ENCODE measurements around the gene TENT4A.
A peak's percentile ranks its signal among the peaks of the same experiment; 100 is the strongest.

TENT4A gene

DNA sequence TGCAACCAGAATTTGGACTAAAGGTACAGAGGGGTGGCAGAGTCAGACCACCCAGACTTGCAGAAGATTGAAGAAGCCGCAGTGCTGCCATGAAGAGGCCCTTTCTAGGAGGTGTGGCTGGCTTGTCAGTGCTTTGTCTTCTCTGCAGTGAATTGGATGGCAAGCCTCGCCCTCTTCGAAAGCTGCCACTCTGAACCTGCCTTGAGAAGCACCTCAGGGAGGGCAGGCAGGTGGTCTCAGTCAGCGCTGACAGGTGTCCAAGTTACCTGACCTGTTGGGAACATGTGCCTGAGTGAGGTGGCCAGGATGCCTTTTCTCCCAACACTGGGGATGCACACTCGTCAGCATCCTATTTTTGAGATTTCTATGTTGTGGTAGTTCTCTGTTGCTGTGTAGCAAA is 6.2 kb downstream of the TENT4A start:
- H3K4me3 ChIP-seq (IDR thresholded peaks at IDR 0.05; ENCODE audit: insufficient read depth, low read depth, low read length) = no peak overlapping the region
- no peaks in the 10 kb centered on the region for H3K36me3 ChIP-seq (ENCODE audit: insufficient read depth)

DNA sequence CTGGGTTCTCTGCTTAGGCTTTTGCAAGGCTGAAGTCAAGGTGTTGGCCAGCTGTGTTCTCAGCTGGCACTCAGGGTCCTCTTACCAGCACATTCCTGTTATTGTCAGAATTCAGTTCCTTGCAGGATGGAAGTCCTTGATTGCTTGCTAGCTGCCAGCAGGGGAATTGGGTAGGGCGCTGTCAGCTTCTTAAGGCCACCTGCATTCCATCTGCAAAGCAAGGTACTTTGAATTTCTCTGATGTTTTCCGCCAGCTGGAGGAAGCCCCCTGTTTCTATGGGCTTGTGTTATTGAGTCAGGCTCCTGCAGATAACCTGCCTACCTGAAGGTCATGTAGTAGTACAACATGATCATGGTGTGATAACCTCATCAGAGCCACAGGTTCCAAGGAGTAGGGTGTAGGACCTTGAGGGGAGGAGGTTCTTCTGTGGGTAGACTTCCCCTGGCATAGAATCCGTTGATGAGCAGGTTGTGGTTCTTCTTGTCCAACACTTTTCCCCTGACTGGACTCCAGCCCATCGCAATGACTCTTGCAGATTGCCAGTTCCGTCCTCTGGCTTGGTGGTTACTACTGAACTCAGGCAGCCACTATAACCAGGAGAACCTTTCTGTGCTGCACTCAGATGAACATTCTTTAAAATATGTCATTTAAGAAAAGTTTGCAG is 6.8 kb downstream of the TENT4A start:
- H4K20me1 ChIP-seq (ENCODE audit: insufficient read depth) = peaks cover 43% of the 10 kb centered on the region
- H3K4me3 ChIP-seq (IDR thresholded peaks at IDR 0.05; ENCODE audit: insufficient read depth, low read depth, low read length) = no peak overlapping the region
- H3K79me2 ChIP-seq (ENCODE audit: insufficient read depth, low read depth) = peaks cover 98% of the 10 kb centered on the region
- H3K27me3 ChIP-seq (ENCODE audit: insufficient read depth, low read depth) = no peaks in the 10 kb centered on the region
- H2AFZ ChIP-seq (ENCODE audit: low read depth) = no peak overlapping the region
- no peaks in the 10 kb centered on the region for H3K36me3 ChIP-seq (ENCODE audit: insufficient read depth)
- H3K4me2 ChIP-seq = peak overlapping the region; percentile 22; the same call in 1 of the 2 replicates
- peaks cover 95% of the 10 kb centered on the region for H3K4me1 ChIP-seq (ENCODE audit: low read depth, poor library complexity, severe bottlenecking)
- TF ChIP-seq, protein P1, sequence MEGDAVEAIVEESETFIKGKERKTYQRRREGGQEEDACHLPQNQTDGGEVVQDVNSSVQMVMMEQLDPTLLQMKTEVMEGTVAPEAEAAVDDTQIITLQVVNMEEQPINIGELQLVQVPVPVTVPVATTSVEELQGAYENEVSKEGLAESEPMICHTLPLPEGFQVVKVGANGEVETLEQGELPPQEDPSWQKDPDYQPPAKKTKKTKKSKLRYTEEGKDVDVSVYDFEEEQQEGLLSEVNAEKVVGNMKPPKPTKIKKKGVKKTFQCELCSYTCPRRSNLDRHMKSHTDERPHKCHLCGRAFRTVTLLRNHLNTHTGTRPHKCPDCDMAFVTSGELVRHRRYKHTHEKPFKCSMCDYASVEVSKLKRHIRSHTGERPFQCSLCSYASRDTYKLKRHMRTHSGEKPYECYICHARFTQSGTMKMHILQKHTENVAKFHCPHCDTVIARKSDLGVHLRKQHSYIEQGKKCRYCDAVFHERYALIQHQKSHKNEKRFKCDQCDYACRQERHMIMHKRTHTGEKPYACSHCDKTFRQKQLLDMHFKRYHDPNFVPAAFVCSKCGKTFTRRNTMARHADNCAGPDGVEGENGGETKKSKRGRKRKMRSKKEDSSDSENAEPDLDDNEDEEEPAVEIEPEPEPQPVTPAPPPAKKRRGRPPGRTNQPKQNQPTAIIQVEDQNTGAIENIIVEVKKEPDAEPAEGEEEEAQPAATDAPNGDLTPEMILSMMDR (conservative IDR thresholded peaks at IDR 0.05; ENCODE audit: low read depth, low read length) = no peak
- no peak overlapping the region for H3K9ac ChIP-seq
- no peak overlapping the region for H3K27ac ChIP-seq

More for the DNA sequence above, 6.2 kb downstream of the TENT4A start:
- TF ChIP-seq, protein P1 (conservative IDR thresholded peaks at IDR 0.05; ENCODE audit: low read depth, low read length) = no peak
- Histone ChIP-seq H2AFZ (ENCODE audit: low read depth) (no peak overlapping the region), H3K27me3 (ENCODE audit: insufficient read depth, low read depth) (no peaks in the 10 kb centered on the region), H3K79me2 (ENCODE audit: insufficient read depth, low read depth) (peaks cover 98% of the 10 kb centered on the region), H4K20me1 (ENCODE audit: insufficient read depth) (peaks cover 46% of the 10 kb centered on the region), H3K4me1 (ENCODE audit: low read depth, poor library complexity, severe bottlenecking) (peaks cover 89% of the 10 kb centered on the region), H3K4me2 (peak overlapping the region; percentile 22; the same call in 1 of the 2 replicates), H3K27ac (no peak overlapping the region), H3K9ac (no peak overlapping the region)

DNA sequence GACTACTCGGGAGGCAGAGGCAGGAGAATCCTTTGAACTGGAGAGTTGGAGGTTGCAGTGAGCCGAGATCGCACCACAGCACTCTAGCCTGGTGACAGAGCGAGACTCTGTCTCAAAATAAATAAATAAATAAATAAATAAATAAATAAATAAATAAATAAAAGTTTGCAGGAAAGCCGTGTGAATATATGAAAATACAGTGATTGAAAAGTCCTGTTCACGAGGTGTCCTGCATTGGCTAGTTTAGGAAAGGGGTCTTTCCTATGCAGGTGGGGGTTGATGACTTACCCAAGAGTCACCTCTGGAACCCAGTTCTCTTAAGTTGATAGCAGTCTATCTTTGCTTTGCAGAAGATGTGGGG is 7.3 kb downstream of the TENT4A start:
- H3K4me3 ChIP-seq (IDR thresholded peaks at IDR 0.05; ENCODE audit: insufficient read depth, low read depth, low read length) = no peak overlapping the region
- TF ChIP-seq, protein P1 (conservative IDR thresholded peaks at IDR 0.05; ENCODE audit: low read depth, low read length) = no peak
- H3K79me2 ChIP-seq (ENCODE audit: insufficient read depth, low read depth) = peaks cover 98% of the 10 kb centered on the region
- no peaks in the 10 kb centered on the region for H3K36me3 ChIP-seq (ENCODE audit: insufficient read depth)
- H3K4me2 ChIP-seq = peak overlapping the region; percentile 98; the same call in 1 of the 2 replicates
- H3K9ac ChIP-seq = no peak overlapping the region
- no peaks in the 10 kb centered on the region for H3K27me3 ChIP-seq (ENCODE audit: insufficient read depth, low read depth)
- no peak overlapping the region for H2AFZ ChIP-seq (ENCODE audit: low read depth)
- peaks cover 37% of the 10 kb centered on the region for H4K20me1 ChIP-seq (ENCODE audit: insufficient read depth)
- H3K4me1 ChIP-seq (ENCODE audit: low read depth, poor library complexity, severe bottlenecking) = peaks cover 96% of the 10 kb centered on the region
- no peak overlapping the region; the same call in 1 of the 2 replicates for H3K27ac ChIP-seq

DNA sequence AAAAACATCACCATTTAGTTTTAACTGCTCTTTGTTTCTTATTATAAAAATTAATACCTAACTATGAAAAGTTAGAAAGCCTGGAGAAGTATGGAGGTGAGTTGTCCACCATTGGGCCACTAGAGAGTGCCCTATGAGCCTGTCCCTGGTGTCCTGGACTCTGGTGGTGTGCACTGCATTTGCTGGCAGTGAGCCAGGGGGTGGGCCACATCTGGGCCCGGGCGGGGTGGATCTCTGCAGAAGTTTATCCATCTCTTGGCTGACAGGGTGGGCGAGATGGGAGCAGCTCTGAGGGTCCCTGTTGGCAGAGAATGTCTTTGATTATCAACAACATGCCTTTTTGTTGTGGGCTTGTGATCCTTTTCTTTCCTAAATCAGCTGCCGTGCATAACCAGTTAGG is 8.2 kb downstream of the TENT4A start:
- TF ChIP-seq, protein P1 (conservative IDR thresholded peaks at IDR 0.05; ENCODE audit: low read depth, low read length) = no peak
- Histone ChIP-seq H3K9ac (peak overlapping the region; percentile 43; the same call in 1 of the 2 replicates), H3K4me1 (ENCODE audit: low read depth, poor library complexity, severe bottlenecking) (peaks cover 96% of the 10 kb centered on the region), H2AFZ (ENCODE audit: low read depth) (no peak overlapping the region), H3K4me2 (peak overlapping the region; percentile 98), H3K36me3 (ENCODE audit: insufficient read depth) (no peaks in the 10 kb centered on the region), H4K20me1 (ENCODE audit: insufficient read depth) (peaks cover 30% of the 10 kb centered on the region), H3K27me3 (ENCODE audit: insufficient read depth, low read depth) (no peaks in the 10 kb centered on the region), H3K27ac (peak overlapping the region; percentile 66), H3K79me2 (ENCODE audit: insufficient read depth, low read depth) (peaks cover 98% of the 10 kb centered on the region), H3K4me3 (IDR thresholded peaks at IDR 0.05; ENCODE audit: insufficient read depth, low read depth, low read length) (no peak overlapping the region)
